HEK293 (cell line): ENCODE data around the gene ACACB.

Experiments used
- CTCF ChIP-seq: fragments of 450-650 bp; formaldehyde crosslinking; IDR thresholded peaks from 2 replicates; pipeline ENCODE4 v1.5.1; 2016; ENCODE audit warnings: missing biosample characterization, missing genetic modification characterization
- SP2 ChIP-seq: fragments of 450-650 bp; formaldehyde crosslinking; IDR thresholded peaks from 2 replicates; pipeline ENCODE4 v1.5.1; 2016; ENCODE audit warnings: missing biosample characterization, missing genetic modification characterization
- ZBTB11 ChIP-seq: fragments of 450-650 bp; formaldehyde crosslinking; conservative IDR thresholded peaks from 2 replicates; pipeline ENCODE4 v1.5.1; 2016; ENCODE audit warnings: low read depth, missing biosample characterization, missing genetic modification characterization

GRCh38 chr12:109307051-109307450, 190.7 kb downstream of the ACACB start:
- TF ChIP-seq CTCF, result no peak
- TF ChIP-seq SP2 (tag by site-specific recombination), result no peak
- no peak for TF ChIP-seq ZBTB11 (tag by site-specific recombination)
